H1 (cell line): Measurements from ENCODE around the gene HS6ST1.

Source experiments
- BACH1 ChIP-seq: IDR thresholded peaks from 2 replicates; pipeline ENCODE4 v1.6.1; 2012; ENCODE audit warnings: low read length, improper control_type of control experiment
- CBX5 ChIP-seq: fragments of 300-800, 300-1000 bp; sonication (generic); IDR thresholded peaks from 2 replicates; pipeline ENCODE4 v1.7.1; 2016; ENCODE audit warnings: antibody characterized with exemption, low read length, low read depth
- CTCF ChIP-seq, 3 experiments: IDR thresholded peaks; 1 replicate in 2 of 3; 2 replicates in 1 of 3; pipeline versions ENCODE4 v1.5.1 to v1.6.1; 2011; ENCODE audit warnings: low read length in 3 of 3, mild to moderate bottlenecking in 3 of 3, inconsistent platforms in 2 of 3, low read depth in 1 of 3, moderate library complexity in 1 of 3; ENCODE audit not compliant: insufficient read depth in 1 of 3; ENCODE audit errors: control extremely low read depth in 1 of 3
- EZH2 ChIP-seq: fragments of 200-600 bp; sonication (generic); IDR thresholded peaks from 2 replicates; pipeline ENCODE4 v1.7.1; 2012; ENCODE audit warnings: low read depth, mild to moderate bottlenecking, moderate library complexity, low read length, inconsistent platforms; ENCODE audit not compliant: severe bottlenecking
- POLR2A ChIP-seq, 2 experiments: IDR thresholded peaks; 1 replicate in 1 of 2; 2 replicates in 1 of 2; pipeline ENCODE4 v1.6.1; 2011; ENCODE audit warnings: low read depth in 2 of 2, low read length in 2 of 2, mild to moderate bottlenecking in 2 of 2; ENCODE audit errors: control extremely low read depth in 1 of 2
- POLR2AphosphoS5 ChIP-seq: IDR thresholded peaks from 2 replicates; pipeline ENCODE4 v1.6.1; 2011; ENCODE audit warnings: low read depth, low read length
- SRF ChIP-seq: IDR thresholded peaks from 2 replicates; pipeline ENCODE4 v1.6.1; 2011; ENCODE audit warnings: mild to moderate bottlenecking, low read depth, low read length, moderate library complexity
- ZNF274 ChIP-seq: IDR thresholded peaks from 2 replicates; pipeline ENCODE4 v1.7.0; 2012; ENCODE audit warnings: low read length, borderline replicate concordance; ENCODE audit errors: extremely low read depth

- TF ChIP-seq CTCF (IDR thresholded peaks at IDR 0.05; ENCODE audit: control extremely low read depth in 1 of 3, insufficient read depth in 1 of 3, low read depth in 1 of 3, low read length in 3 of 3) (no peak), ZNF274 (no peak), SRF (no peak), CBX5 (no peak), BACH1 (no peak), POLR2A (IDR thresholded peaks at IDR 0.05; ENCODE audit: control extremely low read depth in 1 of 2, low read depth in 2 of 2, low read length in 2 of 2) (no peak), POLR2AphosphoS5 (no peak), EZH2 (no peak)
Measured at GRCh38 chr2:128262315-128263253, 56.1 kb downstream of the HS6ST1 start.
